Measurements from ENCODE around the gene IL1RAPL2.
"Not testable (repeated sequence)": the region's sequence is repeated elsewhere in the genome, so short reads cannot be mapped to it uniquely, and the experiment has no call there.

Gene IL1RAPL2

GRCh38 chrX:105038672-105039328 lies 472.8 kb downstream of the IL1RAPL2 start:
- DNase-seq, result no peak

GRCh38 chrX:105050921-105051320 lies 484.9 kb downstream of the IL1RAPL2 start:
- no peak for DNase-seq

GRCh38 chrX:105051364-105051763 lies 485.4 kb downstream of the IL1RAPL2 start:
- no peak for DNase-seq

- DNase-seq, result no peak
Observed at GRCh38 chrX:105052926-105053325, 486.9 kb downstream of the IL1RAPL2 start.

- DNase-seq, result no peak
Observed at GRCh38 chrX:105063743-105064142, 497.7 kb downstream of the IL1RAPL2 start.

- DNase-seq, result no peak
Observed at GRCh38 chrX:105098201-105098600, 532.2 kb downstream of the IL1RAPL2 start.

GRCh38 chrX:105098812-105099211 lies 532.8 kb downstream of the IL1RAPL2 start:
- no peak for DNase-seq

- DNase-seq, result no peak
Observed at GRCh38 chrX:105101378-105101777, 535.4 kb downstream of the IL1RAPL2 start.

GRCh38 chrX:105109936-105110335 lies 543.9 kb downstream of the IL1RAPL2 start:
- no peak for DNase-seq

GRCh38 chrX:105114554-105115130 lies 548.6 kb downstream of the IL1RAPL2 start:
- DNase-seq, result no peak

- not testable (repeated sequence) for DNase-seq
Observed at GRCh38 chrX:105115596-105116320, 549.8 kb downstream of the IL1RAPL2 start.

- DNase-seq, result no peak
Observed at GRCh38 chrX:105116486-105116885, 550.5 kb downstream of the IL1RAPL2 start.

GRCh38 chrX:105117621-105118020 lies 551.6 kb downstream of the IL1RAPL2 start:
- DNase-seq, result no peak

- peak; percentile 2 to 12 for DNase-seq
Observed at GRCh38 chrX:105120463-105120862, 554.5 kb downstream of the IL1RAPL2 start.

GRCh38 chrX:105121186-105121585 lies 555.2 kb downstream of the IL1RAPL2 start:
- DNase-seq, result no peak

- no peak for DNase-seq
Observed at GRCh38 chrX:105126201-105126600, 560.2 kb downstream of the IL1RAPL2 start.

- no peak for DNase-seq
Observed at GRCh38 chrX:105134273-105134672, 568.3 kb downstream of the IL1RAPL2 start.

GRCh38 chrX:105136786-105137185 lies 570.8 kb downstream of the IL1RAPL2 start:
- DNase-seq, result no peak

GRCh38 chrX:105150036-105150435 lies 584.0 kb downstream of the IL1RAPL2 start:
- DNase-seq, result no peak

- DNase-seq, result no peak
Observed at GRCh38 chrX:105150557-105150956, 584.6 kb downstream of the IL1RAPL2 start.

GRCh38 chrX:105167233-105167632 lies 601.2 kb downstream of the IL1RAPL2 start:
- no peak for DNase-seq

- DNase-seq, result no peak
Observed at GRCh38 chrX:105168577-105168976, 602.6 kb downstream of the IL1RAPL2 start.

GRCh38 chrX:105173071-105173470 lies 607.1 kb downstream of the IL1RAPL2 start:
- DNase-seq, result no peak

- no peak for DNase-seq
Observed at GRCh38 chrX:105179644-105180043, 613.6 kb downstream of the IL1RAPL2 start.

All from Kasumi-1 (cell line).